Measurements from ENCODE around the gene ADAMTS9. TPM values are rescaled to one million over a fixed set of nuclear protein-coding genes. Genes with fewer than 3 reads are reported as not detected.

ADAMTS9 gene
- total and polyA plus RNA-seq, 2 donors (not counting 3 experiments of a cell fraction or from before 2014, with no cell fraction given): 6.5 to 23.9 TPM

GRCh38 chr3:64555351-64555750 is 132.4 kb downstream of the ADAMTS9 start:
- no TSS peak for BruUV-seq (replicated peaks)
- H2AFZ ChIP-seq (ENCODE audit: low read depth, low read length): no peak overlapping the region
- H3K36me3 ChIP-seq (ENCODE audit: control insufficient read depth in 2 of 2, extremely low read depth in 1 of 2, insufficient read depth in 2 of 2, low read length in 2 of 2): peaks cover 0 to 4% of the 10 kb centered on the region in 2 experiments
- ChIA-PET POLR2A (no interaction called here), CTCF (no interaction called here)
- FAIRE-seq (no peak), DNase-seq (ENCODE audit: low read depth, low spot score) (no peak)
- H4K20me1 ChIP-seq (replicated peaks; ENCODE audit: control insufficient read depth, extremely low read depth, insufficient read depth, low read length): no peaks in the 10 kb centered on the region
- H3K4me2 ChIP-seq (ENCODE audit: insufficient read depth, low read length): no peak overlapping the region
- no peaks in the 10 kb centered on the region for H3K79me2 ChIP-seq (ENCODE audit: control insufficient read depth, insufficient read depth, low read length)
- H3K4me3 ChIP-seq (replicated peaks in 1 of 3; ENCODE audit: insufficient read depth in 1 of 3, low read depth in 1 of 3, low read length in 3 of 3): no peak overlapping the region
- no peak overlapping the region for H3K9ac ChIP-seq (replicated peaks; ENCODE audit: extremely low read depth, insufficient read depth, low read length)
- H3K27ac ChIP-seq (ENCODE audit: insufficient read depth, low read depth, low read length): no peak overlapping the region
- dilution Hi-C loops (cut with MboI; ENCODE audit: extremely low pct_ligation_motif_present, low sequenced_read_pairs): no loop called here
- H3K9me1 ChIP-seq (replicated peaks; ENCODE audit: control insufficient read depth, extremely low read depth, insufficient read depth, low read length): no peaks in the 10 kb centered on the region
- no peaks in the 10 kb centered on the region for H3K9me3 ChIP-seq (replicated peaks; ENCODE audit: control insufficient read depth, insufficient read depth, low read length)
- no peaks in the 10 kb centered on the region for H3K4me1 ChIP-seq (ENCODE audit: control insufficient read depth, extremely low read depth, insufficient read depth, low read length)
- intact Hi-C loops (cut with micrococcal nuclease): no loop called here
- TF ChIP-seq EZH2 (IDR thresholded peaks at IDR 0.05; ENCODE audit: borderline replicate concordance, low read depth, low read length, severe bottlenecking): no peak
- no peak for TF ChIP-seq MAX (IDR thresholded peaks at IDR 0.05; ENCODE audit: insufficient read depth, insufficient read length)
- no peak for TF ChIP-seq CTCF (IDR thresholded peaks at IDR 0.05; ENCODE audit: extremely low read depth in 1 of 2, insufficient read depth in 1 of 2, low read depth in 1 of 2, low read length in 2 of 2)
- TF ChIP-seq JUN (IDR thresholded peaks at IDR 0.05; ENCODE audit: borderline replicate concordance, insufficient read depth, insufficient read length, low read depth): no peak
- no peak for TF ChIP-seq MYC (IDR thresholded peaks at IDR 0.05; ENCODE audit: low read depth, low read length)
- no peak for TF ChIP-seq GATA2 (IDR thresholded peaks at IDR 0.05; ENCODE audit: insufficient read depth, insufficient read length, low read depth, low read length)
- no peak for TF ChIP-seq POLR2AphosphoS5 (IDR thresholded peaks at IDR 0.05; ENCODE audit: insufficient read depth, low read depth, low read length)
- no peak for TF ChIP-seq FOS (IDR thresholded peaks at IDR 0.05; ENCODE audit: borderline replicate concordance, insufficient read depth, low read length)
- TF ChIP-seq POLR2A (IDR thresholded peaks at IDR 0.05; ENCODE audit: low read depth, low read length): no peak
- no peaks in the 10 kb centered on the region for H3K27me3 ChIP-seq (ENCODE audit: control insufficient read depth in 2 of 2, insufficient read depth in 2 of 2, low read length in 2 of 2)
